ENCODE results near the gene TTLL13. TPM values are rescaled to one million over a fixed set of nuclear protein-coding genes. Genes with fewer than 3 reads are reported as not detected.

The TTLL13 gene
- total and polyA plus RNA-seq, 2 of the 8 experiments (the other 6 are each of a cell fraction or from before 2014, with no cell fraction given) = 0.03 TPM; not detected in 1

- TF ChIP-seq YY1 (IDR thresholded peaks at IDR 0.05; ENCODE audit: low read depth, low read length) (no peak), JUND (IDR thresholded peaks at IDR 0.05; ENCODE audit: low read length) (no peak), E2F6 (IDR thresholded peaks at IDR 0.05) (no peak), SRF (IDR thresholded peaks at IDR 0.05; ENCODE audit: low read depth, low read length) (no peak), CREB1 (IDR thresholded peaks at IDR 0.05) (no peak), SP1 (IDR thresholded peaks at IDR 0.05; ENCODE audit: low read depth, low read length) (no peak), GABPA (IDR thresholded peaks at IDR 0.05; ENCODE audit: borderline replicate concordance, insufficient read depth, low read length) (no peak), ZNF274 (IDR thresholded peaks at IDR 0.05; ENCODE audit: borderline replicate concordance, extremely low read depth, low read length) (no peak)
Observed at GRCh38 chr15:90231028-90232017, 18.0 kb upstream of the TTLL13 start (continued).
